HepG2 (cell line): ENCODE results near the gene KIRREL2.

Source experiments
- ARID3A ChIP-seq: IDR thresholded peaks from 2 replicates; pipeline ENCODE4 v1.6.1; 2012; ENCODE audit warnings: low read depth, low read length, improper control_type of control experiment
- HMGXB4 ChIP-seq, 2 experiments: sonication (generic) in 1 of 2; formaldehyde crosslinking in 1 of 2; IDR thresholded peaks; 2 replicates each; pipeline versions ENCODE4 v1.4.0 to v1.6.1; 2018 to 2020; ENCODE audit warnings: missing genetic modification reagents in 2 of 2, borderline replicate concordance in 1 of 2, low read depth in 1 of 2, mild to moderate bottlenecking in 1 of 2, missing biosample characterization in 1 of 2
- NR2F6 ChIP-seq, 2 experiments: IDR thresholded peaks; 2 replicates each; pipeline ENCODE4 v1.6.1; 2016; ENCODE audit warnings: antibody characterized with exemption in 1 of 2, mild to moderate bottlenecking in 1 of 2
- TAF1 ChIP-seq: sonication (generic); formaldehyde crosslinking; IDR thresholded peaks from 2 replicates; pipeline ENCODE4 v1.4.0; 2020; ENCODE audit warnings: missing genetic modification reagents

- no peak for TF ChIP-seq ARID3A
- TF ChIP-seq NR2F6 (IDR thresholded peaks at IDR 0.05), result no peak
- TF ChIP-seq NR2F6 (CRISPR knock-in tag; IDR thresholded peaks at IDR 0.05), result no peak
- TF ChIP-seq HMGXB4 (CRISPR knock-in tag; IDR thresholded peaks at IDR 0.05; ENCODE audit: borderline replicate concordance in 1 of 2, low read depth in 1 of 2), result no peak
- no peak for TF ChIP-seq TAF1
Measured at GRCh38 chr19:35861640-35862160, 5.0 kb downstream of the KIRREL2 start.
